ENCODE data around the gene RAB8B.

Gene RAB8B

GRCh38 chr15:63188926-63189871 is at the start of gene RAB8B:
RAB8B (plus strand) TSS chr15:63189606; CDS start chr15:63189625, 19 bp downstream.
- peak; percentile 99 for DNase-seq

GRCh38 chr15:63140936-63141335 is 48.5 kb upstream of the RAB8B start:
- DNase-seq, result no peak

- DNase-seq, result no peak
These were observed 44.0 kb upstream of the RAB8B start for GRCh38 chr15:63145426-63145825.

- no peak for DNase-seq
These were observed 42.7 kb upstream of the RAB8B start for GRCh38 chr15:63146684-63147083.

- no peak for DNase-seq
These were observed 37.7 kb upstream of the RAB8B start for GRCh38 chr15:63151665-63152064.

- DNase-seq, result no peak
These were observed 33.9 kb upstream of the RAB8B start for GRCh38 chr15:63155486-63155885.

- no peak for DNase-seq
These were observed 33.2 kb upstream of the RAB8B start for GRCh38 chr15:63156086-63156710.

GRCh38 chr15:63156755-63157117 is 32.7 kb upstream of the RAB8B start:
- DNase-seq, result peak; percentile 60

GRCh38 chr15:63157118-63157843 is 32.1 kb upstream of the RAB8B start, which contains the start of gene RPS27L:
RPS27L (minus strand) TSS chr15:63157477; CDS start chr15:63157405, 72 bp downstream.
- DNase-seq, result peak; percentile 98

- peak; percentile 84 for DNase-seq
These were observed 31.4 kb upstream of the RAB8B start for GRCh38 chr15:63157891-63158431.

- DNase-seq, result no peak
These were observed 28.8 kb upstream of the RAB8B start for GRCh38 chr15:63160638-63161037.

GRCh38 chr15:63163217-63163616 is 26.2 kb upstream of the RAB8B start:
- no peak for DNase-seq

- no peak for DNase-seq
These were observed 24.1 kb upstream of the RAB8B start for GRCh38 chr15:63165166-63165859.

GRCh38 chr15:63166219-63166618 is 23.2 kb upstream of the RAB8B start:
- no peak for DNase-seq

GRCh38 chr15:63169788-63170187 is 19.6 kb upstream of the RAB8B start:
- no peak for DNase-seq

GRCh38 chr15:63172376-63172775 is 17.0 kb upstream of the RAB8B start:
- DNase-seq, result no peak

GRCh38 chr15:63172851-63173451 is 16.5 kb upstream of the RAB8B start:
- DNase-seq, result no peak

- no peak for DNase-seq
These were observed 13.1 kb upstream of the RAB8B start for GRCh38 chr15:63176302-63176701.

GRCh38 chr15:63178034-63178433 is 11.4 kb upstream of the RAB8B start:
- peak; percentile 78 for DNase-seq

GRCh38 chr15:63180746-63181145 is 8.7 kb upstream of the RAB8B start:
- no peak for DNase-seq

GRCh38 chr15:63181648-63182047 is 7.8 kb upstream of the RAB8B start:
- DNase-seq, result no peak

GRCh38 chr15:63185206-63185605 is 4.2 kb upstream of the RAB8B start:
- no peak for DNase-seq
